ENCODE measurements around the gene SEMA4D.

SEMA4D gene

DNA sequence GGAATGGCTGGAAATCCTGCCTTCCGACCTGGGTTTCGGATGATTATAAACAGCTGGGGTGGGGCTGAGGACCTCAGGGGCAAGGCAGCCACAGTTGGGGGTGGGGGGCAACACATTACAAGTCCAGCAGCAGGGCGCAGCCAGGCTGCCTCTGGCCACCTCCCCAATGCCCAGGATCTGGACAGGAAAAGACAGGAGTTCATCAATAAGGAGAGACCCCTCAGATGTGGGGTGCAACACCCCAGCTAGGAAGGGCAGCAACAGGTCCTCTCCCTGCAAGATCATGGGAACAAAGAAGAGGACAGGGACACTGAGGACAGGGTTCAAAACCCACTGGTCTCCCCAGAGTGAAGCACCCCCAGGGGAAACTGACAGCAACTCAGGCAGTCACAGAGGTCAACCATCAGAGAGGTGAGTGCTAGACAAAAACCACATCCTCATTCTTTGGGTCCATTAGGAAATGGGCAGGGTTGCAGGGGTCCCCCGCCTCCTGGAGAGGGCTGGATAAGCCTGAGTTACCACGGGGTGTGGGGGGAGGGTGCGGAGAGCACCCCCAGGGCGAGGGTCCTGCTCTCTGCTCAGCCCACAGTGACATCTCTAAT is 33.5 kb downstream of the SEMA4D start:
- peak overlapping the region; percentile 56 to 96 (median 88) for H3K27ac Mint-ChIP-seq

DNA sequence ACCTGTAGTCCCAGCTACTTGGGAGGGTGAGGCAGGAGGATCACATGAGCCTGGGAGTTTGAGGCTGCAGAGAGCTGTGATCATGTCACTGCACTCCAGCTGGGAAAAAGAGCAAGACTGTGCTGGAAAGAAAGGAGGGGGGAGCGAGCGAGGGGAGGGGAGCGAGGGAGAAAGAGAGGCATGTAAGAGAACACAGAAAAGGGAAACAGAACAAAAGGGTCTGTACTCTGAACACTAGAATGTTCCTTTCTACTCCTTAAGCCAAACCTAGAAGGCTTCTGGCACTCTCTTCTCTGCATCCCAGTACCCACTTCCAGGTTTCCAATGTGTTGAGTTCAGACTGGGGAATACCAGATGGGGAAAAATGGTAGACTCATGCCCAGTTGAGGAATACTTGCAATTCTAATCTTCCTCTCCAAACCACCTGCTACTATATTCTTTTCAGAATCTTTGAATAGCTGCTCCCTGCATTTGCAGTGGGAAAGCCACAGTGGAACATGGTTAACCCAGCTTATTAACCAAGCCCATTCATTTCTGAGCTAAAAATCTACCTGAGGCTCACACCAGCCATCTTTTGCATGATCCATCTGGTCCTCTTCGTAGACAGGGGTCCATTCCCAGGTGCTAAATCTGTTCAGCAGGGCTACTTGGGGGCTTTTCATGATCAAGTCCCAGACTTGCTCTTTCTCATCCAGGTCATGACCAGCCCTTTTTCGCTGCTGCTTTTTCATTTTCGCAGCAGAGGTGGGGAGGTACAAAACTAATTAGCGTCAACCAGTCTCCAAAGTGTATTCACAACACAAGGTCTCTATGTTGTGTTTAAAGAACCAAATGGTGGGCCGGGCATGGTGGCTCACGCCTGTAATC is 34.9 kb downstream of the SEMA4D start:
- H3K36me3 Mint-ChIP-seq (ENCODE audit: low read depth), result no peaks in the 10 kb centered on the region
- TF ChIP-seq, protein P1, sequence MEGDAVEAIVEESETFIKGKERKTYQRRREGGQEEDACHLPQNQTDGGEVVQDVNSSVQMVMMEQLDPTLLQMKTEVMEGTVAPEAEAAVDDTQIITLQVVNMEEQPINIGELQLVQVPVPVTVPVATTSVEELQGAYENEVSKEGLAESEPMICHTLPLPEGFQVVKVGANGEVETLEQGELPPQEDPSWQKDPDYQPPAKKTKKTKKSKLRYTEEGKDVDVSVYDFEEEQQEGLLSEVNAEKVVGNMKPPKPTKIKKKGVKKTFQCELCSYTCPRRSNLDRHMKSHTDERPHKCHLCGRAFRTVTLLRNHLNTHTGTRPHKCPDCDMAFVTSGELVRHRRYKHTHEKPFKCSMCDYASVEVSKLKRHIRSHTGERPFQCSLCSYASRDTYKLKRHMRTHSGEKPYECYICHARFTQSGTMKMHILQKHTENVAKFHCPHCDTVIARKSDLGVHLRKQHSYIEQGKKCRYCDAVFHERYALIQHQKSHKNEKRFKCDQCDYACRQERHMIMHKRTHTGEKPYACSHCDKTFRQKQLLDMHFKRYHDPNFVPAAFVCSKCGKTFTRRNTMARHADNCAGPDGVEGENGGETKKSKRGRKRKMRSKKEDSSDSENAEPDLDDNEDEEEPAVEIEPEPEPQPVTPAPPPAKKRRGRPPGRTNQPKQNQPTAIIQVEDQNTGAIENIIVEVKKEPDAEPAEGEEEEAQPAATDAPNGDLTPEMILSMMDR (IDR thresholded peaks at IDR 0.05; ENCODE audit: unreplicated experiment in 3 of 3), result no peak
- no peak overlapping the region for H3K4me3 Mint-ChIP-seq
- H3K27me3 Mint-ChIP-seq (ENCODE audit: low read depth), result peaks cover 8% of the 10 kb centered on the region
- H3K4me1 Mint-ChIP-seq, result peaks cover 6% of the 10 kb centered on the region
- peak overlapping the region in 1 of 3 experiments; percentile 64 for H3K27ac Mint-ChIP-seq
- no peaks in the 10 kb centered on the region for H3K9me3 Mint-ChIP-seq

More for the DNA sequence above, 33.5 kb downstream of the SEMA4D start:
- no peaks in the 10 kb centered on the region for H3K36me3 Mint-ChIP-seq (ENCODE audit: low read depth)
- TF ChIP-seq, protein P1 (IDR thresholded peaks at IDR 0.05; ENCODE audit: unreplicated experiment in 3 of 3), result no peak
- no peaks in the 10 kb centered on the region for H3K9me3 Mint-ChIP-seq
- no peak overlapping the region for H3K4me3 Mint-ChIP-seq
- peaks cover 6% of the 10 kb centered on the region for H3K4me1 Mint-ChIP-seq
- H3K27me3 Mint-ChIP-seq (ENCODE audit: low read depth), result peaks cover 8% of the 10 kb centered on the region

DNA sequence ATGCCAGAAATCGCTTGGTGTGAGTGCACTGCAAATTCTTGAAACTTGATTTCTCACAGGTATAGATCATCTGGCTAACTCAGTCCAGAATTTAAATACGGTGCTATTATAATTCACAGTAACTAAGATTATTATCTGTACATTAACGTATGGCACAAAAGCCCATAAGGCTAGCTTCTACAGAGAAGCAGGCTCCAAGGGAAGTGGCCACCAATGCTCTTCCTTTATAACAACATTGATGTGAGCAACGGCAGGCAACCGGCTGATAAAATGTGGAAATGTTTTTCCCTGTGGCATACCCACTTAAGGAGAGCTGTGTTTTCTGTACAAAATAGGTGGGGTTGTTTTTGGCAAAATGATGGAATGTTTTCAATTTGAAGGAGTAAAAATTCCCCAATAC is 35.7 kb downstream of the SEMA4D start:
- Mint-ChIP-seq H3K27me3 (ENCODE audit: low read depth) (peaks cover 8% of the 10 kb centered on the region), H3K36me3 (ENCODE audit: low read depth) (no peaks in the 10 kb centered on the region), H3K27ac (peak overlapping the region in 2 of 3 experiments; percentile 64)

DNA sequence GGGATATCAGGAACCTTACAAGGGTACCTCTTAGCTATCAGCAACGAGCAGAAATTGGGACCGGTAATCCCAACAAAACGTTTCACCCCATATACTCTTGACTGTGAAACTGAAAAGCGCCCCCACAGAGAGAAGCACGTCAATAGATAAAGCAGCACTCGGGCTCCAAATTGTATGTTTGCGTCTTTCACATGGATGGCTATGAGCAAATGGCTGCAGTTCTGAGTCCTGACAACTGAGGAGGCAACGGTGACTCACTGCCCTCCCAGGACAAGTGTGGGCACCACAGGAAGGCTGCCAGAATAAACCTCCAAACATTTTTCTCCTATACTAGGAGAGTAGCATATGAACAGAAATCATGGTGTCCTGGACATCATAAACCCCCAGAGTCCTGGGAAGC is 36.6 kb downstream of the SEMA4D start:
- peaks cover 6% of the 10 kb centered on the region for H3K4me1 Mint-ChIP-seq
- peaks cover 8% of the 10 kb centered on the region for H3K27me3 Mint-ChIP-seq (ENCODE audit: low read depth)
- no peak overlapping the region for H3K4me3 Mint-ChIP-seq
- no peak overlapping the region for H3K27ac Mint-ChIP-seq
- no peaks in the 10 kb centered on the region for H3K36me3 Mint-ChIP-seq (ENCODE audit: low read depth)
- TF ChIP-seq, protein P1 (IDR thresholded peaks at IDR 0.05; ENCODE audit: unreplicated experiment in 3 of 3), result no peak
- no peaks in the 10 kb centered on the region for H3K9me3 Mint-ChIP-seq

More for the DNA sequence above, 35.7 kb downstream of the SEMA4D start:
- Mint-ChIP-seq H3K9me3 (no peaks in the 10 kb centered on the region), H3K4me1 (peaks cover 6% of the 10 kb centered on the region), H3K4me3 (no peak overlapping the region)
- TF ChIP-seq, protein P1 (IDR thresholded peaks at IDR 0.05; ENCODE audit: unreplicated experiment in 3 of 3), result no peak

DNA sequence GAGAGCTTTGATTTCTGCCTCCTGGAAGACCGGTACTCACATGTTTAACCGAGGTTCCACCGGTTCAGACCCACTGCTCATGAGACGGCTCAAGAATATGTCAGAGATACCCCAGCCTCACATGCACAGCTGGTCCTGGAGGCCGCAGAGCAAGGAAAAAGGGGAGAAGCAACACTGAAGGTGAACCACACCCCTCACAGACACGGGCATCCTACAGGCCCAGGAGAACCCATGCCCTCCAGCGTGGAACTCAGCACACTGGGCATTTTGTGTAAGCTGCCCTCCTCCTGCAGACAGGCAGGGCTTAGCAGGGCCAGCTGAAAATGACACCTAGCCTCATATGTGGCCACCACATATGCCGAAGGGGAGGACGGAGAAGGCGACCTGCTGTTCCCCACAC is 37.4 kb downstream of the SEMA4D start:
- TF ChIP-seq, protein P1 (IDR thresholded peaks at IDR 0.05; ENCODE audit: unreplicated experiment in 3 of 3), result no peak
- H3K4me3 Mint-ChIP-seq, result no peak overlapping the region
- H3K27ac Mint-ChIP-seq, result no peak overlapping the region
- H3K36me3 Mint-ChIP-seq (ENCODE audit: low read depth), result no peaks in the 10 kb centered on the region
- H3K4me1 Mint-ChIP-seq, result peaks cover 6% of the 10 kb centered on the region
- no peaks in the 10 kb centered on the region for H3K9me3 Mint-ChIP-seq
- H3K27me3 Mint-ChIP-seq (ENCODE audit: low read depth), result peaks cover 8% of the 10 kb centered on the region
